SK-N-SH (cell line): Measurements from ENCODE around the gene GALM.

Experiments used
- CTCF ChIP-seq: fragments of 200-600 bp; sonication (generic); IDR thresholded peaks from 2 replicates; pipeline ENCODE4 v1.6.1; 2017; ENCODE audit warnings: antibody characterized with exemption, mild to moderate bottlenecking, moderate library complexity
- EZH2phosphoT487 ChIP-seq: fragments of 200-600 bp; sonication (generic); IDR thresholded peaks from 2 replicates; pipeline ENCODE4 v1.6.1; 2017; ENCODE audit warnings: low read depth, mixed run types, mild to moderate bottlenecking, antibody characterized with exemption, moderate library complexity, borderline replicate concordance
- FOXJ3 ChIP-seq: sonication (generic); formaldehyde crosslinking; IDR thresholded peaks from 2 replicates; pipeline ENCODE4 v1.5.1; 2020; ENCODE audit warnings: mild to moderate bottlenecking, missing genetic modification reagents
- GABPA ChIP-seq: IDR thresholded peaks from 2 replicates; pipeline ENCODE4 v1.4.0; 2012; ENCODE audit warnings: low read depth, mild to moderate bottlenecking
- MXI1 ChIP-seq: IDR thresholded peaks from 2 replicates; pipeline ENCODE4 v1.6.1; 2012; ENCODE audit warnings: mild to moderate bottlenecking, low read depth, low read length, improper control_type of control experiment
- RAD21 ChIP-seq: IDR thresholded peaks from 2 replicates; pipeline ENCODE4 v1.6.1; 2012; ENCODE audit warnings: mild to moderate bottlenecking, low read length
- TAF1 ChIP-seq: IDR thresholded peaks from 2 replicates; pipeline ENCODE4 v1.6.1; 2012; ENCODE audit warnings: low read depth, mild to moderate bottlenecking, low read length, moderate library complexity, borderline replicate concordance
- TF ChIP-seq, protein P1 (sequence below): IDR thresholded peaks from 2 replicates; pipeline ENCODE4 v1.6.1; 2012; ENCODE audit warnings: mild to moderate bottlenecking, low read depth, low read length, moderate library complexity

- TF ChIP-seq CTCF (no peak), FOXJ3 (no peak), MXI1 (no peak), TAF1 (no peak), GABPA (no peak), EZH2phosphoT487 (no peak), RAD21 (no peak)
- TF ChIP-seq, protein P1, sequence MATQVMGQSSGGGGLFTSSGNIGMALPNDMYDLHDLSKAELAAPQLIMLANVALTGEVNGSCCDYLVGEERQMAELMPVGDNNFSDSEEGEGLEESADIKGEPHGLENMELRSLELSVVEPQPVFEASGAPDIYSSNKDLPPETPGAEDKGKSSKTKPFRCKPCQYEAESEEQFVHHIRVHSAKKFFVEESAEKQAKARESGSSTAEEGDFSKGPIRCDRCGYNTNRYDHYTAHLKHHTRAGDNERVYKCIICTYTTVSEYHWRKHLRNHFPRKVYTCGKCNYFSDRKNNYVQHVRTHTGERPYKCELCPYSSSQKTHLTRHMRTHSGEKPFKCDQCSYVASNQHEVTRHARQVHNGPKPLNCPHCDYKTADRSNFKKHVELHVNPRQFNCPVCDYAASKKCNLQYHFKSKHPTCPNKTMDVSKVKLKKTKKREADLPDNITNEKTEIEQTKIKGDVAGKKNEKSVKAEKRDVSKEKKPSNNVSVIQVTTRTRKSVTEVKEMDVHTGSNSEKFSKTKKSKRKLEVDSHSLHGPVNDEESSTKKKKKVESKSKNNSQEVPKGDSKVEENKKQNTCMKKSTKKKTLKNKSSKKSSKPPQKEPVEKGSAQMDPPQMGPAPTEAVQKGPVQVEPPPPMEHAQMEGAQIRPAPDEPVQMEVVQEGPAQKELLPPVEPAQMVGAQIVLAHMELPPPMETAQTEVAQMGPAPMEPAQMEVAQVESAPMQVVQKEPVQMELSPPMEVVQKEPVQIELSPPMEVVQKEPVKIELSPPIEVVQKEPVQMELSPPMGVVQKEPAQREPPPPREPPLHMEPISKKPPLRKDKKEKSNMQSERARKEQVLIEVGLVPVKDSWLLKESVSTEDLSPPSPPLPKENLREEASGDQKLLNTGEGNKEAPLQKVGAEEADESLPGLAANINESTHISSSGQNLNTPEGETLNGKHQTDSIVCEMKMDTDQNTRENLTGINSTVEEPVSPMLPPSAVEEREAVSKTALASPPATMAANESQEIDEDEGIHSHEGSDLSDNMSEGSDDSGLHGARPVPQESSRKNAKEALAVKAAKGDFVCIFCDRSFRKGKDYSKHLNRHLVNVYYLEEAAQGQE, result no peak
These were observed 109.4 kb downstream of the GALM start for GRCh38 chr2:38775097-38775920.
